Stimulated activated CD8-positive, alpha-beta memory T cell treated with anti-CD3 and anti-CD28 coated beads, Interleukin-12 subunit alpha, Interleukin-12 subunit beta, amount 100 ng/mL, for 4 hours (primary cell): Measurements from ENCODE around the gene CABS1.

Experiments used
- DNase-seq: peaks from one replicate; pipeline ENCODE4 v3.0.0-alpha.2; 2020; ENCODE audit warnings: low read depth

Gene CABS1

DNA sequence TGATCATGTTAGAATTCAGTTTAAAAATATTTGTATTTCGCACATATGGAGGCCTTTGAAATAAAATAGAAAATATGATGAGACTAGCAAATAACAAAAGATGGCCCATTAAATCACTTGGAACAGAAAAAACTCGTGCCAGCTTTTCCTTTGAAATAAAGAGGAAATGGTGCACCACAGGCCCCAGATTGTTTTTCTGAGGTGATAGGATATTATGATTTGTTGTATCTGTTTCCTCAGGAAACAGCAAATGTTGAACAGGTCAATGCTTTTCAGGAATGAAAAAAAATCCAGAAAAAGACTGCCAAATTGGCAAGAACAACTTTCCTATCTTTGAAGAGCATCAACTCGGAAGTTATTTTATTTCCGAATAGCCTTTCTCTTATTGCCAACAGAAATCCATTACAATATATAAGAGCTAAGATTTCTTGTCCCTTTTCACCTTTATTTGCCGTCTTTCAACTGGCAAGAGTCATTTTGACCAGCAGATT is 48.0 kb downstream of the CABS1 start, which contains the start of gene SMR3B:
Gene SMR3B, plus strand, starts transcription at position 441 of the 491 bp plus-strand sequence. CDS start 1,380 bp downstream, outside the sequence.
- no peak for DNase-seq
